CD4-positive, CD25-positive, alpha-beta regulatory T cell (primary cell): Measurements from ENCODE around the gene PLAGL2. TPM values are rescaled to one million over a fixed set of nuclear protein-coding genes. Genes with fewer than 3 reads are reported as not detected.

Experiments used
- ATAC-seq, 2 donors: fragments of 150-1000 bp; cut with Tn5 transposase; one replicate each; pipeline ENCODE4 v1.10.0; 2021; ENCODE audit warnings: low read depth in 2 of 2, moderate number of reproducible peaks in 2 of 2, moderate library complexity in 1 of 2
- DNase-seq, 3 donors: peaks; one replicate each; pipeline versions ENCODE4 v3.0.0 to v3.0.0-alpha.2; 2012 to 2022; ENCODE audit warnings: mixed read lengths in 1 of 3
- H3K27ac ChIP-seq: one replicate; pipeline ENCODE4 v1.7.0; 2013; ENCODE audit warnings: mild to moderate bottlenecking, low read length; ENCODE audit not compliant: insufficient read depth, poor library complexity, severe bottlenecking
- H3K27me3 ChIP-seq: one replicate; pipeline ENCODE4 v1.7.0; 2013; ENCODE audit warnings: low read length; ENCODE audit not compliant: control insufficient read depth, insufficient read depth
- H3K36me3 ChIP-seq: one replicate; pipeline ENCODE4 v1.7.0; 2013; ENCODE audit warnings: mild to moderate bottlenecking, low read length, moderate library complexity; ENCODE audit not compliant: control insufficient read depth, insufficient read depth
- H3K4me1 ChIP-seq: 2 replicates; pipeline ENCODE4 v1.7.0; 2013; ENCODE audit warnings: mild to moderate bottlenecking, low read length; ENCODE audit not compliant: insufficient read depth, control insufficient read depth, poor library complexity, severe bottlenecking
- H3K4me3 ChIP-seq: one replicate; pipeline ENCODE4 v1.7.0; 2013; ENCODE audit warnings: low read depth, mild to moderate bottlenecking, low read length, moderate library complexity
- H3K9me3 ChIP-seq, 2 experiments: 1 replicate in 1 of 2; 2 replicates in 1 of 2; pipeline ENCODE4 v1.7.0; 2013; ENCODE audit warnings: low read length in 2 of 2, mild to moderate bottlenecking in 1 of 2, moderate library complexity in 1 of 2; ENCODE audit not compliant: control insufficient read depth in 2 of 2
- H3K27ac Mint-ChIP-seq, 3 donors: one replicate each; pipeline ENCODE4 v1.8.0; 2020 to 2022; ENCODE audit warnings: mild to moderate bottlenecking in 3 of 3, mixed read lengths in 3 of 3, moderate library complexity in 2 of 3
- H3K27me3 Mint-ChIP-seq: one replicate; pipeline ENCODE4 v1.8.0; 2022; ENCODE audit warnings: mild to moderate bottlenecking, mixed read lengths
- H3K36me3 Mint-ChIP-seq: one replicate; pipeline ENCODE4 v1.8.0; 2020; ENCODE audit warnings: mixed read lengths
- H3K4me1 Mint-ChIP-seq, 4 donors: one replicate each; pipeline ENCODE4 v1.8.0; 2020 to 2022; ENCODE audit warnings: mixed read lengths in 4 of 4, mild to moderate bottlenecking in 1 of 4
- H3K4me3 Mint-ChIP-seq, 4 donors: one replicate each; pipeline ENCODE4 v1.8.0; 2020 to 2022; ENCODE audit warnings: mild to moderate bottlenecking in 4 of 4, mixed read lengths in 4 of 4, moderate library complexity in 3 of 4
- H3K9me3 Mint-ChIP-seq, 7 donors: one replicate each; pipeline ENCODE4 v1.8.0; 2020 to 2022; ENCODE audit warnings: mixed read lengths in 7 of 7, mild to moderate bottlenecking in 3 of 7, moderate library complexity in 2 of 7
- polyA plus RNA-seq, 4 donors: library from polyadenylated mRNA; unstranded; fragments of 300-500 nt; fragmentation: Illumina TruSeq; gene quantifications; one replicate each; pipeline ENCODE4 v1.2.3, GENCODE V29; 2021
- total RNA-seq: library from RNA; stranded (reverse); gene quantifications from one replicate; pipeline ENCODE4 v1.2.3, GENCODE V29; 2022

The PLAGL2 gene
- total and polyA plus RNA-seq, 5 donors from 2014 or later: 2.8 to 22.9 (median 4.4) TPM

DNA sequence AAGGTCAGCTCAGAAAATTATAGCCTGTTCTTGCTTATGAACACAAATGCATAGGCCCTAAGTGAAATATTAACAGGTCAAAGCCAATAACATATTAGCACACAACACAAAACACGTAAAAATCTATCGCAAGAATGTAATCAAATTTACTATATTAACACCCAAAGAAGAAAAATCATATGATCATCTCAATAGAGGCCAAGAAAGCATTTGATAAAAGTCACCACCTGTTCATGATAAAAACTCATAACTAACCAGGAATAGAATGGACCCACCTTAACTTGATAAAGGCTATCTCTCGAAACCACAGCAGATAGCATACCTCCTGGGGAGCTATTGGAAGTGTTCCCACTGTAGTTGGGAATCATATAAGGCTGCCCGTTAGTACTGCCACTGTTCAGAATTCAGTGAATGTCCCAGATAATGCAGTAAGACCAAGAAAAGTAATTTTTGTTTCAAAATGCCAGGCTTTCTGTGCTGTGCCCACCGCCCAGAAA lies 21.8 kb upstream of the PLAGL2 start:
- Mint-ChIP-seq H3K36me3 (peaks cover 34% of the 10 kb centered on the region), H3K4me1 (peaks cover 14 to 36% (median 24%) of the 10 kb centered on the region in 4 donors), H3K4me3 (no peak overlapping the region), H3K9me3 (no peaks in the 10 kb centered on the region), H3K27me3 (no peaks in the 10 kb centered on the region), H3K27ac (peak overlapping the region in 1 of 3 donors; percentile 52)
- Histone ChIP-seq H3K36me3 (peaks cover 36% of the 10 kb centered on the region), H3K4me1 (peaks cover 19% of the 10 kb centered on the region), H3K4me3 (no peak overlapping the region), H3K27me3 (no peaks in the 10 kb centered on the region), H3K9me3 (no peaks in the 10 kb centered on the region), H3K27ac (no peak overlapping the region)
- DNase-seq (no peak), ATAC-seq (no peak)

DNA sequence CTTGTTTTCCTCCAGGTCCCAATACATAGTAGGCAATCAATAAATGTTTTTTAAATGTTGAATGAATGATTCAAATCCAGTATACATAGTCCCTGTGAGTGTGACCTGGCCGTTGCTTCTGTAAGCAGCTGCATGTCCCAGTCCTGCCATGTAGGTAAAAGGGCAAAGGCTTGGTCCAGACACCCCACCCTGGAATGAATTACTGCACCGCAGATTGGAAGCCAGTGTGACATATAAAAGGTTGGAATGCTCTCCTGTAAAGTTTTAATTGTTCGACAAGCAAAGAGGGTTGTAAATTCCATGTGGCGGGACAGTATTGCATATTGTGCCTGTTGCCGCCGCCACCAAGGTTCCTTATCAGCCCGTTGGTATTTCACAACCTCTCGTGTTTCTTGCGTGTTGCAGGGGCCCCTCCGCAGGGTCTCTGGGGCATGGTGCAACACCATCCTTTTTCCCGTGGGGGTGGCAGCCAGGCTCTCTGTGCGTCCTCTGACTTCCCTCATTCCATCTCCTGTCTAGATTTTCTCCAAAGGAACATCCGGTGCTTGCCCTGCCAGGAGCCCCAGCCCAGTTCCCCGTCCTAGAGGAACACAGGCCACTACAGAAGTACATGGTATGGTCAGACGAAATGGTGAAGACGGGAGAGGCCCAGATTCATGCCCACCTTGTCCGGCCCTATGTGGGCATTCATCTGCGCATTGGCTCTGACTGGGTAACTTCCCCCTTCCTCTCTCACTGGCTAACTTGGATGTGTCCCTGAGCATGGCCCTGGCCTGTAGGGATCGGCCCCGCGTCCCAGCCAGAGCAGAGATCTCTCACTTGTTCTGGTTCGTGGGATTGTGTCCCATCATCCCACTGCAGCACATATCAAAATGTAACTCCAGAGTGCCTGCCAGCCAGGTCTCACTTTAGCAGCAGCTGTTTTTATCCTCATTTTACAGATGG lies 20.5 kb upstream of the PLAGL2 start:
- H3K27ac Mint-ChIP-seq: no peak overlapping the region
- H3K9me3 Mint-ChIP-seq: no peaks in the 10 kb centered on the region
- Histone ChIP-seq H3K27ac (no peak overlapping the region), H3K27me3 (no peaks in the 10 kb centered on the region), H3K9me3 (no peaks in the 10 kb centered on the region), H3K4me1 (peaks cover 17% of the 10 kb centered on the region), H3K36me3 (peaks cover 44% of the 10 kb centered on the region), H3K4me3 (no peak overlapping the region)
- peaks cover 28% of the 10 kb centered on the region for H3K36me3 Mint-ChIP-seq
- no peak overlapping the region for H3K4me3 Mint-ChIP-seq
- no peak for DNase-seq
- H3K4me1 Mint-ChIP-seq: peaks cover 14 to 31% (median 20%) of the 10 kb centered on the region in 4 donors
- no peak for ATAC-seq
- no peaks in the 10 kb centered on the region for H3K27me3 Mint-ChIP-seq

DNA sequence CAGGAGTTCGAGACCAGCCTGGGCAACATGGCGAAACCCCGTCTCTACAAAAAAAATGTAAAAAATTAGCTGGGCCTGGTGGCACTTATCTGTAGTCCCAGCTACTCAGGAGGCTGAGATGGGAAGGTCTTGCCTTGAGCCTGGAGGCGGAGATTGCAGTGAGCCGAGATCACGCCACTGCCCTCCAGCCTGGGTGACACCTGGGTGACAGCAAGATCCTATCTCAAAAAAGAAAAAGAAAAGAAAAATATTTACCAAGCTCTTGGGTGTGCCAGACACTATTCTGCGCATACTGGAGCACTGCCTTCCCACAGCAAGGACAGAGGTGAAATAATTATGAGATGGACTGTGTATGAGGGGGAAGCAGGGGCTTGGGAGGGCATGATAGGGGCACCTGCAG lies 19.8 kb upstream of the PLAGL2 start:
- peaks cover 14 to 26% (median 16%) of the 10 kb centered on the region in 4 donors for H3K4me1 Mint-ChIP-seq
- H3K4me1 ChIP-seq: peaks cover 10% of the 10 kb centered on the region
- H3K36me3 Mint-ChIP-seq: peaks cover 29% of the 10 kb centered on the region
- H3K9me3 ChIP-seq: no peaks in the 10 kb centered on the region
- peaks cover 43% of the 10 kb centered on the region for H3K36me3 ChIP-seq
- H3K27me3 ChIP-seq: no peaks in the 10 kb centered on the region
- ATAC-seq (no peak), DNase-seq (no peak)
- H3K9me3 Mint-ChIP-seq: no peaks in the 10 kb centered on the region
- peak overlapping the region in 1 of 3 donors; percentile 60 for H3K27ac Mint-ChIP-seq
- H3K4me3 Mint-ChIP-seq: no peak overlapping the region
- H3K4me3 ChIP-seq: no peak overlapping the region
- no peak overlapping the region for H3K27ac ChIP-seq
- no peaks in the 10 kb centered on the region for H3K27me3 Mint-ChIP-seq

DNA sequence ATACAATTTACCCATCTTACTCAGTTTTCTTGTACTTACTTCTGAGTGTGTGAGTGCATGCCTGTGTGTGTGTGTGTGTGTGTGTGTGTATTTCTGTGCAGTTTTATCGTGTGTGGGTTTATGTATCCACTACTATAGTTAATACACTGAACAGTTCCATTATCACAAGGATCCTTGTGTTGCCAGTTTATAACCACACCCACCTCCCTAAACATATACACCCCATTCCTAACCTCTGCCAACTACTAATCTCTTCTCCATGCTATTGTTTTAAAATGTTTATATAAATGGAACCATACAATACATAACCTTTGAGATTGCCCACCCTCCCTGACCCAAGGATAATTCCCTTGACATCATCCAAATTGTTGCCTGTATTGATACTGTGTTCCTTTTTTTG lies 18.8 kb upstream of the PLAGL2 start:
- no peak overlapping the region for H3K4me3 Mint-ChIP-seq
- no peaks in the 10 kb centered on the region for H3K27me3 ChIP-seq
- H3K4me3 ChIP-seq: no peak overlapping the region
- H3K27me3 Mint-ChIP-seq: no peaks in the 10 kb centered on the region
- H3K27ac ChIP-seq: no peak overlapping the region
- peaks cover 6 to 16% (median 8%) of the 10 kb centered on the region in 4 donors for H3K4me1 Mint-ChIP-seq
- peak overlapping the region in 2 of 3 donors; percentile 16 to 60 for H3K27ac Mint-ChIP-seq
- DNase-seq (no peak), ATAC-seq (no peak)
- peaks cover 45% of the 10 kb centered on the region for H3K36me3 ChIP-seq
- H3K36me3 Mint-ChIP-seq: peaks cover 24% of the 10 kb centered on the region
- H3K9me3 Mint-ChIP-seq: no peaks in the 10 kb centered on the region
- H3K4me1 ChIP-seq: peaks cover under 1% of the 10 kb centered on the region
- H3K9me3 ChIP-seq: no peaks in the 10 kb centered on the region

DNA sequence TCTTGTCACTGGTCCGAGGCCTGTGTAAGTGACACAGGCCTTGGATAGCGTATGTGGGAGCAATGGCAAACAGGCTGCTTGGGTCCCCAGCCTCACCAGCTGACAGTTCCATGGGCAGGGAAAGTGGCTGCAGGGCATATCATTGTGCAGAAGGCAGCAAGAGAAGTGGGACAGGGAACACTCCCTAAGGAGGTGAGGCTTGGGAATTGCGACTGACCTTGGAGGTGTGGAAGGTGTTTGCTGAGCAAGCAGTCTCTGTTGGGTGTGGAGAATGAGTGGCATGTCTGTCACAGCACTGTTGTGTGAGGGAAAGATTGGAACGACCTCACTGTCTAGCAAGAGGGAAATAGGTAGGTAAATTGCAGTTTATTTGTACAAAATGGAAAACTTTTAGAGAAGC lies 16.9 kb upstream of the PLAGL2 start:
- ATAC-seq (no peak), DNase-seq (no peak)
- H3K27ac ChIP-seq: no peak overlapping the region
- peak overlapping the region in 2 of 3 donors; percentile 24 to 26 for H3K27ac Mint-ChIP-seq
- H3K36me3 Mint-ChIP-seq: peaks cover 27% of the 10 kb centered on the region
- H3K4me1 Mint-ChIP-seq: peaks cover 0 to 12% (median 6%) of the 10 kb centered on the region in 4 donors
- no peak overlapping the region for H3K4me3 Mint-ChIP-seq
- H3K9me3 ChIP-seq: no peaks in the 10 kb centered on the region
- no peaks in the 10 kb centered on the region for H3K27me3 ChIP-seq
- no peak overlapping the region for H3K4me3 ChIP-seq
- H3K27me3 Mint-ChIP-seq: no peaks in the 10 kb centered on the region
- H3K36me3 ChIP-seq: peaks cover 55% of the 10 kb centered on the region
- H3K4me1 ChIP-seq: no peaks in the 10 kb centered on the region
- H3K9me3 Mint-ChIP-seq: no peaks in the 10 kb centered on the region

DNA sequence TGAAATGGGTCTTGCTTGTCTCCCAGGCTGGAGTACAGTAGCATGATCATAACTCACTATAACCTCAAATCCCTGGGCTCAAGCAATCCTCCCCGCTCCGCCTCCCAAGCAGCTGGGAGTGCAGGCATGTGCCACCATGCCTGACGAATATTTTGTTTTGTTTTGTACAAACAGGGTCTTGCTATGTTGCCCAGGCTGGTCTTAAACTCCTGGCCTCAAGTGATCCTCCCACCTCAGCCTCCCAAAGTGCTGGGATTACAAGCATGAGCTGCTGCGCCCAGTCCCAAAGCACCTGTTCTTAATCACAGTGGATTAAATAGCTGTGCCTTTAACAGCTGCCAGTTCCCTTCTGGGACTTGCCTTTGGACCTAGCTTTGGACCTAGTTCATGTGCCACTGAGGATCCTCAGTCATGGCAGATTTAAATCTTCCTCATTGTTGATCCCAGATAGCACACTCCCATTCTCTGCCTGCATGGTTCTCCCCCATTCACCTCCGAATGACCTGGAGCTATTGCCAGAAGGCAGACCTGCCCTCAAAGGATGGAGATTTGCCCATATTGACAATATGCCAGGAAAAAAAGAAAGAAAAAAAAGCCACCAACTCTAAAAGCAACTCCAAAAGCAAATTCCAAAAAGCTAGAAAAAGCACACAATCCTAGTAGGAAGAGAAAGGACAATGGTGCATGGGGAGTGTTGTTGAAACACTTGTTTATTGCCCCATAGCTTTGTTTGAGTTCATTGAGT lies 10.8 kb upstream of the PLAGL2 start:
- Histone ChIP-seq H3K9me3 (no peaks in the 10 kb centered on the region), H3K36me3 (peaks cover 70% of the 10 kb centered on the region), H3K4me3 (no peak overlapping the region), H3K27me3 (no peaks in the 10 kb centered on the region), H3K27ac (no peak overlapping the region), H3K4me1 (no peaks in the 10 kb centered on the region)
- Mint-ChIP-seq H3K27ac (no peak overlapping the region), H3K27me3 (peaks cover 4% of the 10 kb centered on the region), H3K4me1 (peaks cover 5 to 8% (median 7%) of the 10 kb centered on the region in 4 donors), H3K4me3 (no peak overlapping the region), H3K36me3 (peaks cover 58% of the 10 kb centered on the region), H3K9me3 (no peaks in the 10 kb centered on the region)
- ATAC-seq: no peak
- DNase-seq: no peak

DNA sequence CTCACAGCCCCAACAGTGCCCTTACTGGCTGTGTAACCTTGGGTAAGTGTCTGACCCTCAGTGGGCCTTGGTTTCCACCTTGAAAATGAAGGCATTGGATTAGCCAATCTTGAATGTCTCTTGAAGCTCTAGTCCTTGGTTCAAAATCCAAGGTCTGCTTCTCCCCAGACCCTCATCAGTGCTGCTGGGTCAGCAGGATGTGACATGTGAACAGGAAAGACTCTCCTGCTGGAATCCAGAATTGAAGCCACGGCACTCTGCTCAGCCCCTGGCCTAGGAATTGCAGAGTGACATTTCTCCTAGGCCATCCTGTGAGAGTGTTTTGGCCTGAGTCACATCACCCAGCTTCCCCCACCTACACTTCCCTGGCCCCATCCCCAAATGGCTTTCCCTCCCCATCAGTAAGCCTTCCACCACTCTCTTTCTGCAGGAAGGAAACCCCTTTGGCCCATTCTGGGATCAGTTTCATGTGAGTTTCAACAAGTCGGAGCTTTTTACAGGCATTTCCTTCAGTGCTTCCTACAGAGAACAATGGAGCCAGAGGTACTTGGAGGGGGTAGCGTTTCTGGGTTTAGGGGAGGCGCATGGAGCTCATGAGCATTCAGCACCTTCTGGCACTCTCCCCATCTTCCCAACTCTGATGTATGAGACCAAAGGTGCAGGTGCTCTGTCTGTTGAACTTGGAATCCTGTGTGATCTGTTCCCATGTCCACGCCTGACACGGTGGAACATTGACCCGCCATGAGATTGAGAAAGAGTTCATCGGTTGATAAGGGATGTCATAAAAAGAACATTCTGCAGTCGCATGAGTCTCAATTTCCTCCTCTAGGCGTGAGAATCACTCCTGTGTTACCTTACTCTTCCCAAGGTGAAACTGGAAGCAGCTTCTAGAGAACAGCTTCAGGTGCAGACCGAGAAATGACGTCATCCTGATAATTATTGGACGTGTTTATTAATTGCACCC lies 8.9 kb upstream of the PLAGL2 start:
- H3K36me3 Mint-ChIP-seq: peaks cover 61% of the 10 kb centered on the region
- no peak overlapping the region for H3K27ac Mint-ChIP-seq
- peaks cover 69% of the 10 kb centered on the region for H3K36me3 ChIP-seq
- no peak overlapping the region for H3K4me3 Mint-ChIP-seq
- no peaks in the 10 kb centered on the region for H3K9me3 Mint-ChIP-seq
- H3K27ac ChIP-seq: no peak overlapping the region
- no peak for DNase-seq
- peaks cover 8 to 17% (median 11%) of the 10 kb centered on the region in 4 donors for H3K4me1 Mint-ChIP-seq
- no peaks in the 10 kb centered on the region for H3K9me3 ChIP-seq
- no peak for ATAC-seq
- H3K4me1 ChIP-seq: no peaks in the 10 kb centered on the region
- H3K4me3 ChIP-seq: no peak overlapping the region
- peaks cover 4% of the 10 kb centered on the region for H3K27me3 Mint-ChIP-seq
- H3K27me3 ChIP-seq: no peaks in the 10 kb centered on the region
